ENCODE data around the gene SUMO1. TPM values are rescaled to one million over a fixed set of nuclear protein-coding genes. Genes with fewer than 3 reads are reported as not detected.

The SUMO1 gene
- polyA plus RNA-seq, 3 donors: 30.4 to 159 (median 156) TPM

DNA sequence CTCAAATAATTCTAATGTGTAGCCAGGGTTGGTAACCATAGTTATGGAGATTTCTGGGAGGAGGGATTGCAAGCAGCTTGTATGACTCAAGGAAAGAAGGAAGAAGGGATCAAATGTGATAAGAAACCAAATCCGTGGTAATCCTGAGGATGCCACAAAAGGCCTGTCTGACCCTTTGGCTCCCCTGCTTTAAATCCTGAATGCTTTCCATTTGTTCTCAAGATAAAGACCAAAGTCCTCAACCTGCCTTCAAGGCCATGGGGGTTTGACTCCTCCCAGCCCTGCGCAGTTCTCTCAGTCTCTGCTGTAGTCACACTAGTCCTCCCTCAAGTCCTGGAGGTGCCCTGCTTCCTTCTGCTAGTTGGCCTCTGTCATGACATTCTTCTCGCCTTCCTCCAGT is 74.0 kb downstream of the SUMO1 start:
- peaks cover 0 to 2% (median 0%) of the 10 kb centered on the region in 3 donors for H3K27me3 Mint-ChIP-seq (ENCODE audit: low read depth in 3 of 3)
- no peak overlapping the region for H3K4me3 ChIP-seq (replicated peaks in 1 of 3; ENCODE audit: low read depth in 2 of 3, low read length in 3 of 3)
- no peaks in the 10 kb centered on the region for H4K20me1 ChIP-seq (ENCODE audit: insufficient read depth, low read length)
- H3K36me3 Mint-ChIP-seq: no peaks in the 10 kb centered on the region
- no peak overlapping the region for H2AFZ ChIP-seq (ENCODE audit: insufficient read depth, low read depth, low read length, poor library complexity, severe bottlenecking)
- intact Hi-C loops (cut with micrococcal nuclease): no loop called here
- no peaks in the 10 kb centered on the region for H3K9me3 ChIP-seq (replicated peaks in 1 of 2; ENCODE audit: control insufficient read depth in 1 of 2, insufficient read depth in 1 of 2, low read length in 2 of 2)
- no peaks in the 10 kb centered on the region for H3K4me1 ChIP-seq (ENCODE audit: control insufficient read depth in 1 of 2, insufficient read depth in 2 of 2, low read length in 2 of 2)
- no peak overlapping the region for H3K4me3 Mint-ChIP-seq
- H3K9me3 Mint-ChIP-seq: no peaks in the 10 kb centered on the region
- TF ChIP-seq, protein P1, sequence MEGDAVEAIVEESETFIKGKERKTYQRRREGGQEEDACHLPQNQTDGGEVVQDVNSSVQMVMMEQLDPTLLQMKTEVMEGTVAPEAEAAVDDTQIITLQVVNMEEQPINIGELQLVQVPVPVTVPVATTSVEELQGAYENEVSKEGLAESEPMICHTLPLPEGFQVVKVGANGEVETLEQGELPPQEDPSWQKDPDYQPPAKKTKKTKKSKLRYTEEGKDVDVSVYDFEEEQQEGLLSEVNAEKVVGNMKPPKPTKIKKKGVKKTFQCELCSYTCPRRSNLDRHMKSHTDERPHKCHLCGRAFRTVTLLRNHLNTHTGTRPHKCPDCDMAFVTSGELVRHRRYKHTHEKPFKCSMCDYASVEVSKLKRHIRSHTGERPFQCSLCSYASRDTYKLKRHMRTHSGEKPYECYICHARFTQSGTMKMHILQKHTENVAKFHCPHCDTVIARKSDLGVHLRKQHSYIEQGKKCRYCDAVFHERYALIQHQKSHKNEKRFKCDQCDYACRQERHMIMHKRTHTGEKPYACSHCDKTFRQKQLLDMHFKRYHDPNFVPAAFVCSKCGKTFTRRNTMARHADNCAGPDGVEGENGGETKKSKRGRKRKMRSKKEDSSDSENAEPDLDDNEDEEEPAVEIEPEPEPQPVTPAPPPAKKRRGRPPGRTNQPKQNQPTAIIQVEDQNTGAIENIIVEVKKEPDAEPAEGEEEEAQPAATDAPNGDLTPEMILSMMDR (IDR thresholded peaks at IDR 0.05): no peak
- no peaks in the 10 kb centered on the region for H3K4me1 Mint-ChIP-seq
- H3K27ac ChIP-seq (ENCODE audit: low read depth in 1 of 2, low read length in 2 of 2): no peak overlapping the region
- H3K9ac ChIP-seq (ENCODE audit: insufficient read depth, low read length, poor library complexity, severe bottlenecking): no peak overlapping the region
- 86% methylated on average over 2 of the region's 3 CpGs for WGBS (ENCODE audit: insufficient coverage)
- H3K27ac Mint-ChIP-seq: no peak overlapping the region
- no peaks in the 10 kb centered on the region for H3K36me3 ChIP-seq (replicated peaks in 1 of 2; ENCODE audit: control insufficient read depth in 1 of 2, insufficient read depth in 2 of 2, low read length in 2 of 2)
- no peaks in the 10 kb centered on the region for H3K27me3 ChIP-seq (ENCODE audit: control insufficient read depth in 2 of 2, insufficient read depth in 2 of 2, low read length in 2 of 2)
- no peak overlapping the region for H3K4me2 ChIP-seq (replicated peaks; ENCODE audit: extremely low read depth, low read length, poor library complexity, severe bottlenecking)
- no peak for DNase-seq
- H3K79me2 ChIP-seq (ENCODE audit: insufficient read depth, low read length): no peaks in the 10 kb centered on the region

DNA sequence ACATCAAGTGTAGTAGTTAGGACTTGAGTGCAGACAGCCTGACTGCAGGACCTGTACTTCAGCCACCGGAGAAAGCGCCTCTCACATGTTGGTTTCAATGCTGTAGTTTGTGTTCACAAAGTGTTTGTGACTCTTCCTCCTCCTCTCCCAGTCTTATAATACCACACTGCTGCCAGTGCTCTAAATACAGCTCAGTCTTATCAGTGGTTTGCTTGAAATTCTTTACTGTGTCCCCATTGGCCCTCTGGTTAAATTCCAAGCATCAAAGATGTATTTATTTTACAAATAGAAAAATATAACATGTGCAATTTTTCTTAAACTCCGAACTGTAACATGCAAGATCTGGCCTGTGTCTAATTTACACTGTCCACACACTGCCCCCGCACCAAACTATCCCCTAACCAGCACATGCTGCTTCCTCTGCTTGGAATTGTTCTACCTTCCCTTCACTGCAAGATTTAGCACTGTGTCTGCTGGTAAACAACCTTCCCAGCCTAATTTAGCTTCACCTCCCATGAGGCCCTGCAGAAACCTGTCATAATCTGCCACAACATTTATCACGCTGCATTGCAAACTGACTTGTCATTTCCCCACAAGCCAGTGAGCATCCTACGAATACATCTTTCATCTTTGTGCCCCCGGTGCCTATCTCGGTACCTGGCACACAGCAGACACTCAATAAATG is 77.1 kb downstream of the SUMO1 start:
- Histone ChIP-seq H3K27ac (ENCODE audit: low read depth in 1 of 2, low read length in 2 of 2) (no peak overlapping the region), H3K36me3 (replicated peaks in 1 of 2; ENCODE audit: control insufficient read depth in 1 of 2, insufficient read depth in 2 of 2, low read length in 2 of 2) (no peaks in the 10 kb centered on the region), H3K79me2 (ENCODE audit: insufficient read depth, low read length) (no peaks in the 10 kb centered on the region), H3K9me3 (replicated peaks in 1 of 2; ENCODE audit: control insufficient read depth in 1 of 2, insufficient read depth in 1 of 2, low read length in 2 of 2) (no peaks in the 10 kb centered on the region), H3K4me3 (replicated peaks in 1 of 3; ENCODE audit: low read depth in 2 of 3, low read length in 3 of 3) (no peak overlapping the region), H2AFZ (ENCODE audit: insufficient read depth, low read depth, low read length, poor library complexity, severe bottlenecking) (no peak overlapping the region), H4K20me1 (ENCODE audit: insufficient read depth, low read length) (no peaks in the 10 kb centered on the region), H3K4me2 (replicated peaks; ENCODE audit: extremely low read depth, low read length, poor library complexity, severe bottlenecking) (no peak overlapping the region), H3K4me1 (ENCODE audit: control insufficient read depth in 1 of 2, insufficient read depth in 2 of 2, low read length in 2 of 2) (no peaks in the 10 kb centered on the region), H3K27me3 (ENCODE audit: control insufficient read depth in 2 of 2, insufficient read depth in 2 of 2, low read length in 2 of 2) (no peaks in the 10 kb centered on the region), H3K9ac (ENCODE audit: insufficient read depth, low read length, poor library complexity, severe bottlenecking) (no peak overlapping the region)
- Mint-ChIP-seq H3K36me3 (no peaks in the 10 kb centered on the region), H3K27me3 (ENCODE audit: low read depth in 3 of 3) (peaks cover 0 to 2% (median 1%) of the 10 kb centered on the region in 3 donors), H3K27ac (no peak overlapping the region), H3K4me3 (no peak overlapping the region), H3K9me3 (no peaks in the 10 kb centered on the region), H3K4me1 (no peaks in the 10 kb centered on the region)
- TF ChIP-seq, protein P1 (IDR thresholded peaks at IDR 0.05): no peak
- no peak for DNase-seq
- intact Hi-C loops (cut with micrococcal nuclease): no loop called here
- 20% methylated on average over 5 of the region's 8 CpGs for WGBS (ENCODE audit: insufficient coverage)
